ENCODE data around the gene C1orf52.

Gene C1orf52

GRCh38 chr1:85259118-85259911 lies at the start of gene C1orf52:
TSS of gene C1orf52 (minus strand) at chr1:85259662. CDS start at chr1:85259633, 29 bp downstream.
- DNase-seq (ENCODE audit: low spot score), result peak; percentile 90

DNA sequence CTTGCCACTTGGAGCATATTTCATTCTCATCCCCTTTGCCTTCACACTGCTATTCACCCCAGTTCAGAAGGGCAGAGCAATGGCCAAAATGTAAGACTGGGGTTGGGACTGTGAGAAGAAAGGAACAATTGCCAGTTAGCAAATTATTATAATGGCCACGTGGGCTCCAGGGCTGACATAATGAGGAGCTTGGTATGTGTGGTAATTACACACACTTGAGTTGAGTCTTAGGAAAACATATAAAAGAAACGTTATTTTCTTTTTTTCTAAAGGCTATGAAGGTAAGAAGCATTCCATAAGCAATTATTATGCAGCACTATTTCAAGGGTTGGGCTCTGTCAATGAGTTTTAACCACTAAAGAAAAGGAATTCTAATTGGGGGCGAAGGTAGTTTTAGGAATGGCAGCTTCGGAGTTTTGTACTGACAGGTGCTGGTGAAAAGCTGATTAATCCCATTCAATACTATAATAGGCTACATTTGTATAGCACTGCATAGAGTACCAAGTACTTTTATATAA lies 49.4 kb upstream of the C1orf52 start:
- no peak for DNase-seq (ENCODE audit: low spot score)

DNA sequence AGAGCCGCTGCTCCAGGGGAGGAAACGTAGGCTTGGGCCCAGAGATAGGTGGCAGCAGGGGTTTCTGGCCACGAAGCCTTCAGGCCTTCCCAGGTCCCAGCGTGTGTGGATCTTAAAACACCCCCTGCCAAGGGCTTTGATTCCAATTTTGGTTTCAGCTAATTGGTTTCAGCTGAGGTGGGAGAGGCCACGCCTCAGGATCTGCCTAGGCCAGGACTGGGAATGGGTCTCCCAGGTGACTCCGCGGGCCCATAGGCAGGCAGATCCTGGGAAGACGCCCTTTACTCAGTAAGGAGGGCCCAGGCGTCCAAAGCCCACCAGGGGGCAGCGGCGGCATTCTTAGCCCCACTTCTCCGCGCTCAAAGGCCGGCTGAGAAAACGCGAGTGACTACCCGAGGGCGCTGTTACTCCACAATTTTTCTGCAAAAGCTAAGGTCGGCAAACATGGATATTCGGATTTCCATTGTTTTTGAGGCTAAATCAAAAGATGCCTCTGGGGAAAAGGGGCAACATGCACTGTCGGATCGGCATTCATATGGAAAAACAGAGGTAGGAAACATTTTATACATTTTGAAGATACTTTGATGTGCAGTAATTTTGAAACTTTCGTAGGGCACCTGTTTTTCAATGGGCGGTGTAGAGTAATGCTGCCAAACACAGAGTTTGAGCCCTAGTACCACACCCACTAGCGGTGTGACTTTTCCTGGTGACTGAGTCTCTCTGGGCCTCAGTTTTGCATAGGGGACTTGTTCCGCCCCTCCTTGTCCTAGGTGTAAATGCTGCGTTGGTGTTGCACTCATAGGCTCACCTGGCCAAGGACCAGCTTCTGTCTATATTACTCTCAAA lies 48.7 kb upstream of the C1orf52 start:
- peak; percentile 69 for DNase-seq (ENCODE audit: low spot score)

GRCh38 chr1:85306236-85306635 lies 46.8 kb upstream of the C1orf52 start:
- DNase-seq (ENCODE audit: low spot score), result no peak

DNA sequence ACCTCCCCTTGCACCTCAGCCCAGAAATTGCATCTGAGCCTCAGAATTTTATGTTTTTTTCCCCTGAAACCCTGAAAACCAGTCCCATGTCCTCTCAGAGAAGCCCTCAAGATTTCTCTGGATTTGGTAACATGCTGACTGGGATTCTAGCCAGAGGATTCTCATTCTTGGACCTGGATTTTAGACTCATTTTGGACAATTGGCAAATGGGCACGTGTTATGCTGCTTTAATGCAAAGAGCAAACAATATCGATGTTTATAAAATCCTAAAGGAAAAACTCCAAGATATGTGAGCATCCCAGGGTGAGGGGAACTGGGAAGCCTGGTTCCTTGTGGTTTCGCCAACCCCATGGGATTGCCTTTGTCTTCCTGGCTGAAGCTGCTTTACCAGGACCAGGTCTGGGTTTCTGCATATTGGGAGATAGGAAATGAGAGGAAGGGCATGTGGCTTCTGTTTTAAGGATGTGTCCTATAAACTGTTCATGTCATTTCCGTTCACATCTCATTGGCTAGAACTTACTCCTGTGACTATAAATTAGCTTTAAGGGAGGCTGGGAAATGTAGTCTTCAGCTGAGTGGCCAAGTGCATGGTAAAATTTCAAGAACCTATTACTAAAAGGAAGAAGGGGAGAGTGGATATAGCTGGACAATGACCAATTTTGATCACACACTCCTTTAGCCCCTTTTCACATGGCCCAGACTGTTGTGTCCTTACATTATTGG lies 44.1 kb upstream of the C1orf52 start:
- DNase-seq (ENCODE audit: low spot score), result no peak

DNA sequence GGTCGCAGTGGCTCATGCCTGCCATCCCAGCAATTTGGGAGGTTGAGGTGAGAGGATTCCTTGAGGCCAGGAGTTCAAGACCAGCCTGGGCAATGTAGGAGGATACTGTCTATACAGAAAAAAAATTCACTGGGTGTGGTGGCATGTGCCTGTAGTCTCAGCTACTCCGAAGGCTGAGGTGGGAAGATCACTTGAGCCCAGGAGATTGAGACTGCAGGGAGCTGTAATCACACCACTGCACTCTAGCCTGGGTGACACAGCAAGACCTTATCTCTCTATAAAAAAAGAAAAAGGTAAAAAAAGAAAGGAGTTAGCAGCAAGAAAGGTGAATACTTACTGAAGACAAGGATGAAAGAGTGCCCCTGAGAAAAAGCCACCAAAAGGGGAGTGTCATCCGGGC lies 40.7 kb upstream of the C1orf52 start:
- no peak for DNase-seq (ENCODE audit: low spot score)

- peak; percentile 32 for DNase-seq (ENCODE audit: low spot score)
Observed at GRCh38 chr1:85297855-85298629, 38.6 kb upstream of the C1orf52 start.

GRCh38 chr1:85297538-85297854 lies 38.0 kb upstream of the C1orf52 start:
- DNase-seq (ENCODE audit: low spot score), result no peak

- no peak for DNase-seq (ENCODE audit: low spot score)
Observed at GRCh38 chr1:85296980-85297379, 37.5 kb upstream of the C1orf52 start.

GRCh38 chr1:85295654-85296053 lies 36.2 kb upstream of the C1orf52 start:
- no peak for DNase-seq (ENCODE audit: low spot score)

DNA sequence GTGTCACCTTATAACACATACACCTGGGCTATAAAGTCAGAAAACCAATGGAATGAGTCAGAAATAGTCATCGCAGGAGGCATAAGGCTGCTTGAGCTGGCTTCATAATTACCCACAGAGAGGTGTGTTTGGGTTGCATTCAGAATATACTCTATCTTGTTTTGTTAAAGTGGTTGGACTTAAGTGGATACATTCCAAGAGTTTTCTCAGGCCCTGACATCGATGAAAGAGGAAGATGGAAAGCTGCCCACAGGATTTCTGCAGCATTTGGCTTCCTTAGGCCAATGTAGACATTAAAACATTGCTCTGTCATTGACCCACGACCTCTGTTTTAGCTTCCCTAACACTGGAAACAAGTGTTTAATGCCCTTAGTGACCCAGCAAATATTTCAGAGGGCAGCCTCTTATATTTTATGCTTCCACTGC lies 35.6 kb upstream of the C1orf52 start:
- no peak for DNase-seq (ENCODE audit: low spot score)

DNA sequence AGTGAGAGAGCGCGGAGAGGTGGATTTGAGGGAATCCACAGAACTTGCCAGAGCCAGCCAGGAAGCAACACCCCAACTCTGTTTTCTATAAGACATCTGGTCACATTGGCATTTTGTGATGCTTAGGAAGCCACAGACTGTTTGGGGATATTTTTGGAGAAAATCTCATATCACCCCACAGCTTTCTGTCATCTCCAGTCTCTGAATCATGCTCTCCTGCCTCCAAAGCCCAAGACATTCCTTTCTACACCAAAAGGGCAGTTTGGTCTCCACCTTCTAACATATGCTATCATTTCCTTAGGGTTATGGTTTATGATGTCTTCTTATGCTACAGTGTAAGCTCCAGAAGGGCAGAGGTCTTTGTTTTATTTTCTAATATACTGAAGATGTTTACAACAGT lies 31.4 kb upstream of the C1orf52 start:
- no peak for DNase-seq (ENCODE audit: low spot score)

GRCh38 chr1:85289848-85290335 lies 30.4 kb upstream of the C1orf52 start:
- DNase-seq (ENCODE audit: low spot score), result no peak

GRCh38 chr1:85289207-85289847 lies 29.9 kb upstream of the C1orf52 start:
- no peak for DNase-seq (ENCODE audit: low spot score)

DNA sequence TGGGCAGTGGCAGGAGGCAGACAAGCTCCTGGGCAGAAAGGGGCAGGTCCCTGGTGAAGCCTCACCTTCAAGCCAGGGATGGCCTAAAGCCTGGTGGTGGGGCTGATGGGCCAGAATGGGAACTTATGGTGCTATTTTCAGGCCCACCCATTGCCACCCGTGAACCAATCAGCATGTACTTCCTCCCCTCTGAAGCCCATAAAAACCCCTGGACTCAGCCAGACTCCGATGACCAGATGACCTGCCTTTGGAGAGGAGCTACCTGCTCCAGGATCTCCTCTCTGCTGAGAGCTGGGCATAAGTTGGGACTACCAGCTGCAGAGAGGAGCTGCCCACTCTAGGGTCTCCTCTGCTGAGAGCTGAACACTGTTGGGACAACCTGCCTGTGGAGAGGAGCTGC lies 24.7 kb upstream of the C1orf52 start:
- no peak for DNase-seq (ENCODE audit: low spot score)

DNA sequence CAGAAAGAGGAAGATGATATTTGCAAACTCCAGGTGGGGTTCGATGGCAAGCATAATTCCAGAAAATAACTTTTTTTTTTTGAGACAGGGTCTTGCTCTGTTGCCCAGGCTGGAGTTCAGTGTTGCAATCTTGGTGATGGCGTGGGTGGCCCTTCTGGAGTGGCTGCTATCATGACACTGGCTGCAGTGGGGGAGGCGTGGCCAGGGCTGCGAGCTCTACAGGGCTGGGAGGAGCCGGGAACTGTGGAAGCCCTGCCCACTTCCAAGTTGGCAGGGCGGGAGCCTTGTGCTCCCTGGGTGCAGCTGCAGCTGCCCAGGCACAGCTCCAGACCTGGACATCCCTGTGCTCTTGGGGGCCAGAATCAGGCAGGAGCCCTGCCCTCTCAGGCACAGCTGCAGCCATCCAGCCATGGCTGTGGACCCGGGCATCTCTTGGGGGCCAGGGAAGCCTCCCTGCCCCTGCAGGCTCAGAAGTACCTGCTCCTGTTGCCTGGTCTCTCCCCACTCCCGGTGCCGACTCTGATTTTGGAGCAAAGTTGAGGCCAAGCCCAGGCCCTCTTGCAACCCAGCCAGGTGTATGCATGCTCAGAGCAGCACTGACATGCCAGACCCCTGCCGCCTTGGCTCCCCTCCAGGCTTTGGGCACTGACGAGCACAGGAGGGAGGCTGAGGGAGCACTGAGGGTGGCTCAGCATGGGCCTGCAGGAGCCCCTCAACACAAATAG lies 24.2 kb upstream of the C1orf52 start:
- no peak for DNase-seq (ENCODE audit: low spot score)

GRCh38 chr1:85282424-85282823 lies 23.0 kb upstream of the C1orf52 start:
- DNase-seq (ENCODE audit: low spot score), result no peak

DNA sequence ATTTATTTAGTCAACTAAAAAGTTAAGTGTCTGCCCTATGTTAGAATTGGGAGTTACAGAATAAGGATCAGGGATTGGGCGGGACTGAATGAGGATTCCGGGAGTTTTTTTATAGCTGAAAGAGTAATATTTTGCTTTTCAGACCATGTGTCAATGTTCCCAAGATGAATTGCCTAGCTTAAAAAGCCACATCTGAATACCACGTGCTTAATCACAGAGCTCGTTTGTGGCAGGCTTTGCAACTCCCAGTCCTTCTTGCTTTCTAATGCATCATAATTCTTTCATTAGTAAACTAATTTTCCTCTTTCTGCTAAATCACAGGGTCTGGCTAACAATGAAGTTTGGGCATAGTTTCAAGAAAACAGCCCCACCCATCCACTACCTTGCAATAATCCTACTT lies 21.2 kb upstream of the C1orf52 start:
- DNase-seq (ENCODE audit: low spot score), result no peak

- no peak for DNase-seq (ENCODE audit: low spot score)
Observed at GRCh38 chr1:85279458-85280080, 20.1 kb upstream of the C1orf52 start.

- DNase-seq (ENCODE audit: low spot score), result peak; percentile 31
Observed at GRCh38 chr1:85278853-85279314, 19.4 kb upstream of the C1orf52 start.
